GM12878 (cell line): Measurements from ENCODE around the gene RPL10. TPM values are rescaled to one million over a fixed set of nuclear protein-coding genes. Genes with fewer than 3 reads are reported as not detected.

Source experiments
- ATAC-seq: fragments of 200-7000 bp; cut with Tn5 transposase; 3 replicates; pipeline ENCODE4 v1.9.1; 2020; ENCODE audit warnings: mild to moderate bottlenecking, moderate library complexity
- BruUV-seq: library from RNA; stranded (reverse); fragments of 400-500 nt; replicated peaks from 2 replicates; lab custom pipeline; 2021; lab: Mats Ljungman, UMichigan
- CTCF ChIA-PET: fragments of 300-600 bp; sonication (Branson Sonifier 250); formaldehyde crosslinking; extraction: SDS; loops from one replicate; lab custom pipeline; 2021; ENCODE audit warnings: inconsistent platforms; lab: Yijun Ruan, JAX
- POLR2A ChIA-PET: fragments of 350-600 bp; formaldehyde crosslinking; extraction: SDS; loops from one replicate; lab custom pipeline; 2021; ENCODE audit warnings: inconsistent platforms; lab: Charles Lee
- RAD21 ChIA-PET: fragments of 300-600 bp; sonication (Branson Sonifier 250); formaldehyde crosslinking; loops from one replicate; lab custom pipeline; 2023; ENCODE audit warnings: antibody characterized with exemption; ENCODE audit not compliant: unreplicated experiment; lab: Charles Lee
- SMC1A ChIA-PET: fragments of 300-600 bp; sonication (Branson Sonifier 250); formaldehyde crosslinking; loops from one replicate; lab custom pipeline; 2023; ENCODE audit not compliant: unreplicated experiment, uncharacterized antibody; lab: Charles Lee
- DNase-seq: peaks from one replicate; pipeline ENCODE4 v3.0.0-alpha.2; 2011; ENCODE audit warnings: low read depth, low spot score
- FAIRE-seq: peaks from 3 replicates; lab custom pipeline; 2011; peaks lifted over from hg19 to GRCh38; lab: Jason Lieb, UNC
- H2AFZ ChIP-seq: 2 replicates; pipeline ENCODE4 v1.6.0; 2011; ENCODE audit warnings: low read depth, low read length, control low read depth; ENCODE audit not compliant: control insufficient read depth
- H3K27ac ChIP-seq: 2 replicates; pipeline ENCODE4 v1.5.1; 2011; ENCODE audit warnings: control low read depth; ENCODE audit not compliant: control insufficient read depth, insufficient read depth
- H3K27me3 ChIP-seq, 2 experiments: replicated peaks in 1 of 2; 2 replicates each; pipeline versions ENCODE4 v1.6.0 to v1.6.1; 2011; ENCODE audit warnings: low read length in 1 of 2; ENCODE audit not compliant: control insufficient read depth in 2 of 2, insufficient read depth in 2 of 2
- H3K36me3 ChIP-seq, 2 experiments: 2 replicates each; pipeline ENCODE4 v1.5.1; 2011; ENCODE audit warnings: low read length in 1 of 2; ENCODE audit not compliant: control insufficient read depth in 2 of 2, insufficient read depth in 2 of 2
- H3K4me1 ChIP-seq: 2 replicates; pipeline ENCODE4 v1.6.1; 2011; ENCODE audit warnings: mild to moderate bottlenecking, low read length, moderate library complexity, mixed read lengths; ENCODE audit not compliant: control insufficient read depth, insufficient read depth
- H3K4me2 ChIP-seq: 2 replicates; pipeline ENCODE4 v1.6.0; 2011; ENCODE audit warnings: control low read depth; ENCODE audit not compliant: control insufficient read depth, insufficient read depth
- H3K4me3 ChIP-seq: fragments of 200-600 bp; sonication (generic); 2 replicates; pipeline ENCODE4 v1.5.1; 2016
- H3K79me2 ChIP-seq: 2 replicates; pipeline ENCODE4 v1.6.0; 2011; ENCODE audit warnings: low read length; ENCODE audit not compliant: control insufficient read depth, insufficient read depth
- H3K9ac ChIP-seq: 2 replicates; pipeline ENCODE4 v1.8.0; 2011; ENCODE audit warnings: low read length, control low read depth, mixed read lengths; ENCODE audit not compliant: control insufficient read depth, insufficient read depth
- H3K9me3 ChIP-seq: replicated peaks from 3 replicates; pipeline ENCODE4 v1.5.1; 2011; ENCODE audit warnings: mild to moderate bottlenecking, low read length; ENCODE audit not compliant: control insufficient read depth, insufficient read depth
- H4K20me1 ChIP-seq: 2 replicates; pipeline ENCODE4 v1.6.0; 2011; ENCODE audit not compliant: control insufficient read depth, insufficient read depth
- DPF2 ChIP-seq: fragments of 450-650 bp; IDR thresholded peaks from 2 replicates; pipeline ENCODE4 v1.6.1; 2017; ENCODE audit warnings: mild to moderate bottlenecking
- EZH2 ChIP-seq: IDR thresholded peaks from 2 replicates; pipeline ENCODE4 v1.6.1; 2012; ENCODE audit warnings: low read depth, mild to moderate bottlenecking, control low read depth, inconsistent platforms, low read length, borderline replicate concordance; ENCODE audit not compliant: control insufficient read depth
- HDAC2 ChIP-seq: fragments of 200-600 bp; sonication (generic); IDR thresholded peaks from 2 replicates; pipeline ENCODE4 v1.6.1; 2017
- NR2C2 ChIP-seq: IDR thresholded peaks from 2 replicates; pipeline ENCODE4 v1.6.1; 2011; ENCODE audit warnings: borderline replicate concordance, low read depth; ENCODE audit not compliant: control insufficient read depth, insufficient read length
- POLR2A ChIP-seq: IDR thresholded peaks from 2 replicates; pipeline ENCODE4 v1.6.1; 2011; ENCODE audit warnings: low read depth, mild to moderate bottlenecking, low read length
- PRDM15 ChIP-seq: fragments of 450-650 bp; formaldehyde crosslinking; IDR thresholded peaks from 2 replicates; pipeline ENCODE4 v1.4.0; 2020; ENCODE audit warnings: mild to moderate bottlenecking, moderate library complexity
- ZNF592 ChIP-seq: fragments of 450-650 bp; IDR thresholded peaks from 2 replicates; pipeline ENCODE4 v1.6.1; 2017; ENCODE audit warnings: mild to moderate bottlenecking, moderate library complexity
- WGBS: methylation state at CpG from one replicate; pipeline ENCODE4 v1.1.6; 2016; ENCODE audit warnings: low lambda C conversion rate; ENCODE audit not compliant: insufficient replicate concordance, insufficient coverage; ENCODE audit errors: missing lambda C conversion rate; 5-methylcytosine and 5-hydroxymethylcytosine counted together
- in situ Hi-C: fragments of 300-500 bp; cut with MboI; formaldehyde crosslinking; loops from 9 replicates; pipeline ENCODE4 v1.14.3; 2018; ENCODE audit warnings: mixed read lengths
- intact Hi-C: fragments of 100-400 bp; cut with micrococcal nuclease; formaldehyde crosslinking; loops from one replicate; pipeline ENCODE4 v1.14.2; 2022; ENCODE audit not compliant: unreplicated experiment
- polyA plus RNA-seq, 11 experiments: library from polyadenylated mRNA; depleted of rRNA in 4 of 11; unstranded in 6 of 11; stranded (reverse) in 5 of 11; fragments of >200 nt; fragmentation: Nextera tagmentation in 4 of 11; fragmentation: Illumina TruSeq in 1 of 11; extraction: Ambion mirVana in 4 of 11; extraction: Trizol in 1 of 11; gene quantifications; 1 replicate in 1 of 11; 2 replicates in 10 of 11; pipeline versions ENCODE4 v1.2.1 to v1.2.3, GENCODE V29; 2011 to 2016; ENCODE audit warnings: inconsistent platforms in 2 of 11, missing spikeins in 2 of 11, low read depth in 1 of 11
- total RNA-seq, 4 experiments: library from RNA; depleted of rRNA in 3 of 4; stranded (reverse); fragments of >200 nt in 3 of 4; fragmentation: Illumina TruSeq in 1 of 4; extraction: Trizol in 1 of 4; gene quantifications; 2 replicates each; pipeline versions ENCODE4 v1.2.1 to v1.2.3, GENCODE V29; 2013 to 2021

The RPL10 gene
- total and polyA plus RNA-seq, 10 of the 15 experiments (the other 5 are each of a cell fraction or from before 2014, with no cell fraction given): 1,938 to 7,222 (median 4,494) TPM

- intact Hi-C loops (no loop called here), in situ Hi-C loops (no loop called here)
- Histone ChIP-seq H3K27ac (no peak overlapping the region), H2AFZ (no peak overlapping the region), H3K79me2 (peaks cover 34% of the 10 kb centered on the region), H3K36me3 (peaks cover 6 to 40% of the 10 kb centered on the region in 2 experiments; a peak in 3 of 4 replicates), H4K20me1 (no peaks in the 10 kb centered on the region), H3K4me3 (no peak overlapping the region), H3K4me1 (no peaks in the 10 kb centered on the region), H3K27me3 (no peaks in the 10 kb centered on the region), H3K9ac (no peak overlapping the region), H3K4me2 (no peak overlapping the region), H3K9me3 (no peaks in the 10 kb centered on the region; the same call in 2 of the 3 replicates)
- RAD21 ChIA-PET: no interaction called here
- BruUV-seq: no TSS peak
- POLR2A ChIA-PET: no interaction called here
- CTCF ChIA-PET: no interaction called here
- SMC1A ChIA-PET: no interaction called here
- DNase-seq (no peak), ATAC-seq (no peak), FAIRE-seq (no peak)
- peak; percentile 8; the same call in 1 of the 2 replicates for TF ChIP-seq POLR2A
- no peak for TF ChIP-seq EZH2
- WGBS: 64% methylated on average over 11 of the region's 11 CpGs
These were observed 31.5 kb upstream of the RPL10 start for GRCh38 chrX:154366666-154367055.

- H3K79me2 ChIP-seq: peaks cover 35% of the 10 kb centered on the region
- H3K36me3 ChIP-seq: peaks cover 5 to 34% of the 10 kb centered on the region in 2 experiments; a peak in 3 of 4 replicates
- SMC1A ChIA-PET: no interaction called here
- no peaks in the 10 kb centered on the region for H3K27me3 ChIP-seq
- H3K4me3 ChIP-seq: no peak overlapping the region; the same call in 1 of the 2 replicates
- no peak for ATAC-seq
- POLR2A ChIA-PET: no interaction called here
- no peaks in the 10 kb centered on the region for H4K20me1 ChIP-seq
- H3K27ac ChIP-seq: peak overlapping the region; percentile 80
- H3K9ac ChIP-seq: peak overlapping the region; percentile 48
- H3K4me2 ChIP-seq: peak overlapping the region; percentile 62
- H3K9me3 ChIP-seq: no peaks in the 10 kb centered on the region; the same call in 2 of the 3 replicates
- no peak for FAIRE-seq
- RAD21 ChIA-PET: no interaction called here
- WGBS: 77% methylated on average over 31 of the region's 31 CpGs
- CTCF ChIA-PET: no interaction called here
- DNase-seq: no peak
- no peak overlapping the region for H2AFZ ChIP-seq
- in situ Hi-C loops (no loop called here), intact Hi-C loops (no loop called here)
- BruUV-seq: no TSS peak
- no peaks in the 10 kb centered on the region; the same call in 1 of the 2 replicates for H3K4me1 ChIP-seq
- no peak for TF ChIP-seq DPF2
- TF ChIP-seq NR2C2: no peak
- TF ChIP-seq PRDM15 (CRISPR knock-in tag): no peak
- TF ChIP-seq HDAC2: no peak
- no peak for TF ChIP-seq ZNF592
These were observed 30.5 kb upstream of the RPL10 start for GRCh38 chrX:154367474-154368308.
